H1 (cell line): Measurements from ENCODE around the gene NOXO1. TPM values are rescaled to one million over a fixed set of nuclear protein-coding genes. Genes with fewer than 3 reads are reported as not detected.

Source experiments
- CEBPB ChIP-seq: IDR thresholded peaks from 2 replicates; pipeline ENCODE4 v1.6.1; 2012; ENCODE audit warnings: low read depth, low read length
- GABPA ChIP-seq: IDR thresholded peaks from 2 replicates; pipeline ENCODE4 v1.6.1; 2011; ENCODE audit warnings: mild to moderate bottlenecking, low read length, moderate library complexity, borderline replicate concordance; ENCODE audit not compliant: insufficient read depth
- JUN ChIP-seq: IDR thresholded peaks from 2 replicates; pipeline ENCODE4 v1.6.1; 2011; ENCODE audit warnings: low read depth, mild to moderate bottlenecking, improper control_type of control experiment, low read length
- SRF ChIP-seq: IDR thresholded peaks from 2 replicates; pipeline ENCODE4 v1.6.1; 2011; ENCODE audit warnings: mild to moderate bottlenecking, low read depth, low read length, moderate library complexity
- TAF1 ChIP-seq: IDR thresholded peaks from 2 replicates; pipeline ENCODE4 v1.6.1; 2011; ENCODE audit warnings: mild to moderate bottlenecking, low read depth, low read length
- polyA plus RNA-seq, 7 experiments: library from polyadenylated mRNA; depleted of rRNA in 3 of 7; stranded (reverse) in 5 of 7; unstranded in 2 of 7; fragments of >200 nt in 5 of 7; fragments of 200-250 nt in 2 of 7; gene quantifications; 1 replicate in 5 of 7; 2 replicates in 1 of 7; 4 replicates in 1 of 7; pipeline versions ENCODE4 v1.2.1 to v1.2.3, GENCODE V29; 2011 to 2013; ENCODE audit warnings: missing spikeins in 2 of 7, mixed read lengths in 2 of 7
- total RNA-seq: library from RNA; stranded (reverse); fragmentation: NEBNext Ultra II Directional; extraction: Animal tissue kit (Norgen Biotek cat#: 25700); gene quantifications from 2 replicates; pipeline ENCODE4 v1.2.1, GENCODE V29; 2021
- TF ChIP-seq, protein P1 (sequence below): IDR thresholded peaks from 2 replicates; pipeline ENCODE4 v1.6.1; 2012; ENCODE audit warnings: inconsistent platforms
- TF ChIP-seq, protein P2 (sequence below), 3 experiments: IDR thresholded peaks; 1 replicate in 2 of 3; 2 replicates in 1 of 3; pipeline versions ENCODE4 v1.5.1 to v1.6.1; 2011; ENCODE audit warnings: low read length in 3 of 3, mild to moderate bottlenecking in 3 of 3, inconsistent platforms in 2 of 3, low read depth in 1 of 3, moderate library complexity in 1 of 3; ENCODE audit not compliant: insufficient read depth in 1 of 3; ENCODE audit errors: control extremely low read depth in 1 of 3
- TF ChIP-seq, protein P3 (sequence below): fragments of 300-600 bp; sonication (generic); IDR thresholded peaks from 2 replicates; pipeline ENCODE4 v1.7.1; 2012; ENCODE audit warnings: low read length, moderate library complexity, mild to moderate bottlenecking, inconsistent platforms; ENCODE audit not compliant: insufficient replicate concordance

The NOXO1 gene
- total and polyA plus RNA-seq, 2 of the 8 experiments (the other 6 are each of a cell fraction or from before 2014, with no cell fraction given) = 1.3 to 2.5 TPM

DNA sequence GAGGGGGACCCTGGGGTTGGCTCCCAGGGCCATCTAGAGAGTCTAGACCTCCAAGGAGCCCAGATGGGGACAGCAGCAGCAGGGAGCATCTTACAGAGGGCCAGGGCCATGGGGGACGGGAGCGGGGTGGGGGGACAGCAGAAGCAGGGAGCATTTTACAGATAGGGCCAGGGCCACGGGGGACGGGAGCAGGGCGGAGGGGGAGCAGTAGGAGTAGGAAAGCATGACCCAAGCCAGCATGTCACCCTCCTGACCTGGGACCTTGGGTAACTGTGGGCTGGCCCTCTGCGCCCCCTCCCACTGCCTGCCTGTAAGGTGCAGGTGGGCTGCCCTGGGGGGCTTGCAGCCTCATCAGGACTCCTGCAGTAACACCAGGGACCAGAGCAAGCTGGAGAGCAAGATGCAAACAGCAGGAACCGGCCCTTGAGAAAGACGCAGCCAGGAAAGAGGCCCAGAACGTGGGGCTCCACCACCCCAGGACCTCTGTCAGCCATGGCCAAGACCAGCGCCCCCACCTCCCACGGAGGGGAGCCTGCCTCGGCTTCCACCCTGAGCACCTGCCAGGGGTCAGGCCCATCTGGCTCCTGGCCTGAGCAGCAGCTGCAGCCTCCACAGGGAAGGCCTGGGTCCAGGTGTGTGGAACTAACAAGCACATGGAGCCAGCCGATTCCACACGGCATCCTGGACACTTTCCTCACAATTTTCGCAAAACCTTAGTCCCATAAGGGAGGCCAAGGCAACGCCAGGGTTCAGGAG lies 26.0 kb upstream of the NOXO1 start (continued):
- TF ChIP-seq, protein P1, sequence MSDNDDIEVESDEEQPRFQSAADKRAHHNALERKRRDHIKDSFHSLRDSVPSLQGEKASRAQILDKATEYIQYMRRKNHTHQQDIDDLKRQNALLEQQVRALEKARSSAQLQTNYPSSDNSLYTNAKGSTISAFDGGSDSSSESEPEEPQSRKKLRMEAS = no peak
- TF ChIP-seq SRF (no peak), CEBPB (no peak), GABPA (no peak), TAF1 (no peak), JUN (no peak)
- TF ChIP-seq, protein P2, sequence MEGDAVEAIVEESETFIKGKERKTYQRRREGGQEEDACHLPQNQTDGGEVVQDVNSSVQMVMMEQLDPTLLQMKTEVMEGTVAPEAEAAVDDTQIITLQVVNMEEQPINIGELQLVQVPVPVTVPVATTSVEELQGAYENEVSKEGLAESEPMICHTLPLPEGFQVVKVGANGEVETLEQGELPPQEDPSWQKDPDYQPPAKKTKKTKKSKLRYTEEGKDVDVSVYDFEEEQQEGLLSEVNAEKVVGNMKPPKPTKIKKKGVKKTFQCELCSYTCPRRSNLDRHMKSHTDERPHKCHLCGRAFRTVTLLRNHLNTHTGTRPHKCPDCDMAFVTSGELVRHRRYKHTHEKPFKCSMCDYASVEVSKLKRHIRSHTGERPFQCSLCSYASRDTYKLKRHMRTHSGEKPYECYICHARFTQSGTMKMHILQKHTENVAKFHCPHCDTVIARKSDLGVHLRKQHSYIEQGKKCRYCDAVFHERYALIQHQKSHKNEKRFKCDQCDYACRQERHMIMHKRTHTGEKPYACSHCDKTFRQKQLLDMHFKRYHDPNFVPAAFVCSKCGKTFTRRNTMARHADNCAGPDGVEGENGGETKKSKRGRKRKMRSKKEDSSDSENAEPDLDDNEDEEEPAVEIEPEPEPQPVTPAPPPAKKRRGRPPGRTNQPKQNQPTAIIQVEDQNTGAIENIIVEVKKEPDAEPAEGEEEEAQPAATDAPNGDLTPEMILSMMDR (IDR thresholded peaks at IDR 0.05; ENCODE audit: control extremely low read depth in 1 of 3, insufficient read depth in 1 of 3, low read depth in 1 of 3, low read length in 3 of 3) = no peak
- TF ChIP-seq, protein P3, sequence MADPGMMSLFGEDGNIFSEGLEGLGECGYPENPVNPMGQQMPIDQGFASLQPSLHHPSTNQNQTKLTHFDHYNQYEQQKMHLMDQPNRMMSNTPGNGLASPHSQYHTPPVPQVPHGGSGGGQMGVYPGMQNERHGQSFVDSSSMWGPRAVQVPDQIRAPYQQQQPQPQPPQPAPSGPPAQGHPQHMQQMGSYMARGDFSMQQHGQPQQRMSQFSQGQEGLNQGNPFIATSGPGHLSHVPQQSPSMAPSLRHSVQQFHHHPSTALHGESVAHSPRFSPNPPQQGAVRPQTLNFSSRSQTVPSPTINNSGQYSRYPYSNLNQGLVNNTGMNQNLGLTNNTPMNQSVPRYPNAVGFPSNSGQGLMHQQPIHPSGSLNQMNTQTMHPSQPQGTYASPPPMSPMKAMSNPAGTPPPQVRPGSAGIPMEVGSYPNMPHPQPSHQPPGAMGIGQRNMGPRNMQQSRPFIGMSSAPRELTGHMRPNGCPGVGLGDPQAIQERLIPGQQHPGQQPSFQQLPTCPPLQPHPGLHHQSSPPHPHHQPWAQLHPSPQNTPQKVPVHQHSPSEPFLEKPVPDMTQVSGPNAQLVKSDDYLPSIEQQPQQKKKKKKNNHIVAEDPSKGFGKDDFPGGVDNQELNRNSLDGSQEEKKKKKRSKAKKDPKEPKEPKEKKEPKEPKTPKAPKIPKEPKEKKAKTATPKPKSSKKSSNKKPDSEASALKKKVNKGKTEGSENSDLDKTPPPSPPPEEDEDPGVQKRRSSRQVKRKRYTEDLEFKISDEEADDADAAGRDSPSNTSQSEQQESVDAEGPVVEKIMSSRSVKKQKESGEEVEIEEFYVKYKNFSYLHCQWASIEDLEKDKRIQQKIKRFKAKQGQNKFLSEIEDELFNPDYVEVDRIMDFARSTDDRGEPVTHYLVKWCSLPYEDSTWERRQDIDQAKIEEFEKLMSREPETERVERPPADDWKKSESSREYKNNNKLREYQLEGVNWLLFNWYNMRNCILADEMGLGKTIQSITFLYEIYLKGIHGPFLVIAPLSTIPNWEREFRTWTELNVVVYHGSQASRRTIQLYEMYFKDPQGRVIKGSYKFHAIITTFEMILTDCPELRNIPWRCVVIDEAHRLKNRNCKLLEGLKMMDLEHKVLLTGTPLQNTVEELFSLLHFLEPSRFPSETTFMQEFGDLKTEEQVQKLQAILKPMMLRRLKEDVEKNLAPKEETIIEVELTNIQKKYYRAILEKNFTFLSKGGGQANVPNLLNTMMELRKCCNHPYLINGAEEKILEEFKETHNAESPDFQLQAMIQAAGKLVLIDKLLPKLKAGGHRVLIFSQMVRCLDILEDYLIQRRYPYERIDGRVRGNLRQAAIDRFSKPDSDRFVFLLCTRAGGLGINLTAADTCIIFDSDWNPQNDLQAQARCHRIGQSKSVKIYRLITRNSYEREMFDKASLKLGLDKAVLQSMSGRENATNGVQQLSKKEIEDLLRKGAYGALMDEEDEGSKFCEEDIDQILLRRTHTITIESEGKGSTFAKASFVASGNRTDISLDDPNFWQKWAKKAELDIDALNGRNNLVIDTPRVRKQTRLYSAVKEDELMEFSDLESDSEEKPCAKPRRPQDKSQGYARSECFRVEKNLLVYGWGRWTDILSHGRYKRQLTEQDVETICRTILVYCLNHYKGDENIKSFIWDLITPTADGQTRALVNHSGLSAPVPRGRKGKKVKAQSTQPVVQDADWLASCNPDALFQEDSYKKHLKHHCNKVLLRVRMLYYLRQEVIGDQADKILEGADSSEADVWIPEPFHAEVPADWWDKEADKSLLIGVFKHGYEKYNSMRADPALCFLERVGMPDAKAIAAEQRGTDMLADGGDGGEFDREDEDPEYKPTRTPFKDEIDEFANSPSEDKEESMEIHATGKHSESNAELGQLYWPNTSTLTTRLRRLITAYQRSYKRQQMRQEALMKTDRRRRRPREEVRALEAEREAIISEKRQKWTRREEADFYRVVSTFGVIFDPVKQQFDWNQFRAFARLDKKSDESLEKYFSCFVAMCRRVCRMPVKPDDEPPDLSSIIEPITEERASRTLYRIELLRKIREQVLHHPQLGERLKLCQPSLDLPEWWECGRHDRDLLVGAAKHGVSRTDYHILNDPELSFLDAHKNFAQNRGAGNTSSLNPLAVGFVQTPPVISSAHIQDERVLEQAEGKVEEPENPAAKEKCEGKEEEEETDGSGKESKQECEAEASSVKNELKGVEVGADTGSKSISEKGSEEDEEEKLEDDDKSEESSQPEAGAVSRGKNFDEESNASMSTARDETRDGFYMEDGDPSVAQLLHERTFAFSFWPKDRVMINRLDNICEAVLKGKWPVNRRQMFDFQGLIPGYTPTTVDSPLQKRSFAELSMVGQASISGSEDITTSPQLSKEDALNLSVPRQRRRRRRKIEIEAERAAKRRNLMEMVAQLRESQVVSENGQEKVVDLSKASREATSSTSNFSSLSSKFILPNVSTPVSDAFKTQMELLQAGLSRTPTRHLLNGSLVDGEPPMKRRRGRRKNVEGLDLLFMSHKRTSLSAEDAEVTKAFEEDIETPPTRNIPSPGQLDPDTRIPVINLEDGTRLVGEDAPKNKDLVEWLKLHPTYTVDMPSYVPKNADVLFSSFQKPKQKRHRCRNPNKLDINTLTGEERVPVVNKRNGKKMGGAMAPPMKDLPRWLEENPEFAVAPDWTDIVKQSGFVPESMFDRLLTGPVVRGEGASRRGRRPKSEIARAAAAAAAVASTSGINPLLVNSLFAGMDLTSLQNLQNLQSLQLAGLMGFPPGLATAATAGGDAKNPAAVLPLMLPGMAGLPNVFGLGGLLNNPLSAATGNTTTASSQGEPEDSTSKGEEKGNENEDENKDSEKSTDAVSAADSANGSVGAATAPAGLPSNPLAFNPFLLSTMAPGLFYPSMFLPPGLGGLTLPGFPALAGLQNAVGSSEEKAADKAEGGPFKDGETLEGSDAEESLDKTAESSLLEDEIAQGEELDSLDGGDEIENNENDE = no peak
